Mucosa of rectum (tissue), 2 donors: Measurements from ENCODE around the gene GLOD5.

ENCODE experiments used
- H3K27ac ChIP-seq, 2 donors: one replicate each; pipeline ENCODE4 v1.7.0; 2013; ENCODE audit warnings: inconsistent platforms in 2 of 2, low read depth in 2 of 2, low read length in 2 of 2
- H3K27me3 ChIP-seq, 2 donors: one replicate each; pipeline ENCODE4 v1.7.0; 2013; ENCODE audit warnings: low read length in 2 of 2; ENCODE audit not compliant: control insufficient read depth in 2 of 2, insufficient read depth in 2 of 2
- H3K36me3 ChIP-seq, 2 donors: one replicate each; pipeline ENCODE4 v1.7.0; 2013; ENCODE audit warnings: low read length in 2 of 2; ENCODE audit not compliant: control insufficient read depth in 2 of 2, insufficient read depth in 2 of 2
- H3K4me1 ChIP-seq, 2 donors: one replicate each; pipeline ENCODE4 v1.7.0; 2013; ENCODE audit warnings: low read length in 2 of 2, mild to moderate bottlenecking in 1 of 2; ENCODE audit not compliant: control insufficient read depth in 2 of 2, insufficient read depth in 2 of 2
- H3K4me3 ChIP-seq, 2 donors: one replicate each; pipeline ENCODE4 v1.7.0; 2013; ENCODE audit warnings: low read length in 2 of 2
- H3K9ac ChIP-seq, 2 donors: one replicate each; pipeline ENCODE4 v1.7.0; 2013; ENCODE audit warnings: low read length in 2 of 2, low read depth in 1 of 2, mild to moderate bottlenecking in 1 of 2
- H3K9me3 ChIP-seq, 2 donors: one replicate each; pipeline ENCODE4 v1.7.0; 2013; ENCODE audit warnings: low read length in 2 of 2; ENCODE audit not compliant: control insufficient read depth in 2 of 2
- donor health status: healthy.
- donor health status: Normal muscosa, but diverticular disease.

GLOD5 gene

GRCh38 chrX:48782795-48783194 is 21.2 kb downstream of the GLOD5 start:
- Histone ChIP-seq H3K9ac (no peak overlapping the region), H3K27me3 (peaks cover 0 to 8% of the 10 kb centered on the region in 2 donors), H3K36me3 (no peaks in the 10 kb centered on the region), H3K4me1 (no peaks in the 10 kb centered on the region), H3K27ac (no peak overlapping the region), H3K4me3 (no peak overlapping the region), H3K9me3 (no peaks in the 10 kb centered on the region)

- H3K36me3 ChIP-seq, result no peaks in the 10 kb centered on the region
- no peak overlapping the region for H3K9ac ChIP-seq
- H3K27me3 ChIP-seq, result peaks cover 0 to 5% of the 10 kb centered on the region in 2 donors
- H3K4me3 ChIP-seq, result no peak overlapping the region
- H3K27ac ChIP-seq, result no peak overlapping the region
- no peaks in the 10 kb centered on the region for H3K4me1 ChIP-seq
- no peaks in the 10 kb centered on the region for H3K9me3 ChIP-seq
These were observed 23.2 kb downstream of the GLOD5 start for GRCh38 chrX:48784726-48785125.

GRCh38 chrX:48785186-48785539 is 23.6 kb downstream of the GLOD5 start:
- H3K27me3 ChIP-seq, result peaks cover 0 to 5% of the 10 kb centered on the region in 2 donors
- no peak overlapping the region for H3K9ac ChIP-seq
- no peaks in the 10 kb centered on the region for H3K4me1 ChIP-seq
- H3K9me3 ChIP-seq, result no peaks in the 10 kb centered on the region
- no peak overlapping the region for H3K27ac ChIP-seq
- H3K4me3 ChIP-seq, result no peak overlapping the region
- H3K36me3 ChIP-seq, result no peaks in the 10 kb centered on the region

GRCh38 chrX:48785540-48786214 is 24.1 kb downstream of the GLOD5 start:
- H3K36me3 ChIP-seq, result no peaks in the 10 kb centered on the region

GRCh38 chrX:48786341-48786800 is 24.8 kb downstream of the GLOD5 start, which contains the start of gene GATA1:
Gene GATA1, plus strand, starts transcription at chrX:48786590. Its CDS starts 4,520 bp downstream, at chrX:48791110.
- peaks cover 0 to 5% of the 10 kb centered on the region in 2 donors for H3K27me3 ChIP-seq
- H3K27ac ChIP-seq, result no peak within 1 kb of the TSS
- H3K9ac ChIP-seq, result no peak within 1 kb of the TSS
- no peaks in the 10 kb centered on the region for H3K9me3 ChIP-seq
- H3K36me3 ChIP-seq, result no peaks in the 10 kb centered on the region
- no peaks in the 10 kb centered on the region for H3K4me1 ChIP-seq
- no peak within 1 kb of the TSS for H3K4me3 ChIP-seq

More at GRCh38 chrX:48785540-48786214, 24.1 kb downstream of the GLOD5 start:
- Histone ChIP-seq H3K9ac (no peak overlapping the region), H3K27me3 (peaks cover 0 to 5% of the 10 kb centered on the region in 2 donors), H3K27ac (no peak overlapping the region), H3K4me3 (no peak overlapping the region), H3K9me3 (no peaks in the 10 kb centered on the region), H3K4me1 (no peaks in the 10 kb centered on the region)

GRCh38 chrX:48786825-48787504 is 25.4 kb downstream of the GLOD5 start:
- Histone ChIP-seq H3K4me1 (no peaks in the 10 kb centered on the region), H3K9me3 (no peaks in the 10 kb centered on the region), H3K4me3 (no peak overlapping the region), H3K27ac (no peak overlapping the region), H3K9ac (no peak overlapping the region), H3K27me3 (peaks cover 0 to 5% of the 10 kb centered on the region in 2 donors), H3K36me3 (no peaks in the 10 kb centered on the region)

- no peaks in the 10 kb centered on the region for H3K36me3 ChIP-seq
- peaks cover 0 to 5% of the 10 kb centered on the region in 2 donors for H3K27me3 ChIP-seq
These were observed 26.2 kb downstream of the GLOD5 start for GRCh38 chrX:48787505-48788443.

GRCh38 chrX:48789366-48790220 is 28.0 kb downstream of the GLOD5 start:
- H3K9me3 ChIP-seq, result no peaks in the 10 kb centered on the region
- no peaks in the 10 kb centered on the region for H3K4me1 ChIP-seq
- H3K27ac ChIP-seq, result no peak overlapping the region
- no peaks in the 10 kb centered on the region for H3K36me3 ChIP-seq
- H3K9ac ChIP-seq, result no peak overlapping the region
- H3K27me3 ChIP-seq, result peaks cover 0 to 5% of the 10 kb centered on the region in 2 donors
- no peak overlapping the region for H3K4me3 ChIP-seq

More at GRCh38 chrX:48787505-48788443, 26.2 kb downstream of the GLOD5 start:
- no peaks in the 10 kb centered on the region for H3K9me3 ChIP-seq
- H3K9ac ChIP-seq, result no peak overlapping the region
- no peak overlapping the region for H3K4me3 ChIP-seq
- no peak overlapping the region for H3K27ac ChIP-seq
- no peaks in the 10 kb centered on the region for H3K4me1 ChIP-seq

GRCh38 chrX:48790477-48790876 is 28.9 kb downstream of the GLOD5 start:
- no peak overlapping the region for H3K4me3 ChIP-seq
- H3K27ac ChIP-seq, result no peak overlapping the region
- H3K9me3 ChIP-seq, result no peaks in the 10 kb centered on the region
- no peaks in the 10 kb centered on the region for H3K36me3 ChIP-seq
- H3K27me3 ChIP-seq, result peaks cover 0 to 6% of the 10 kb centered on the region in 2 donors
- H3K9ac ChIP-seq, result no peak overlapping the region
- no peaks in the 10 kb centered on the region for H3K4me1 ChIP-seq
